Measurements from ENCODE around the gene PALMD.

Gene PALMD

GRCh38 chr1:99642053-99642452 is 3.9 kb upstream of the PALMD start:
- no peak for TF ChIP-seq CTCF (IDR thresholded peaks at IDR 0.05; ENCODE audit: borderline replicate concordance, insufficient read depth, low read depth, low read length)
- H3K4me3 ChIP-seq (ENCODE audit: low read depth, low read length), result no peak overlapping the region

- no peak overlapping the region for H3K4me3 ChIP-seq (ENCODE audit: low read depth, low read length)
- no peak for TF ChIP-seq CTCF (IDR thresholded peaks at IDR 0.05; ENCODE audit: borderline replicate concordance, insufficient read depth, low read depth, low read length)
These were observed 2.7 kb upstream of the PALMD start for GRCh38 chr1:99643021-99643779.

GRCh38 chr1:99644279-99645004 is 1.5 kb upstream of the PALMD start:
- H3K4me3 ChIP-seq (ENCODE audit: low read depth, low read length), result no peak overlapping the region
- no peak for TF ChIP-seq CTCF (IDR thresholded peaks at IDR 0.05; ENCODE audit: borderline replicate concordance, insufficient read depth, low read depth, low read length)

- H3K4me3 ChIP-seq (ENCODE audit: low read depth, low read length), result no peak overlapping the region
- no peak for TF ChIP-seq CTCF (IDR thresholded peaks at IDR 0.05; ENCODE audit: borderline replicate concordance, insufficient read depth, low read depth, low read length)
These were observed 710 bp upstream of the PALMD start for GRCh38 chr1:99645203-99645602.

- H3K4me3 ChIP-seq (ENCODE audit: low read depth, low read length), result no peak overlapping the region
- no peak for TF ChIP-seq CTCF (IDR thresholded peaks at IDR 0.05; ENCODE audit: borderline replicate concordance, insufficient read depth, low read depth, low read length)
These were observed 955 bp downstream of the PALMD start for GRCh38 chr1:99646868-99647267.

GRCh38 chr1:99647490-99647889 is 1.6 kb downstream of the PALMD start:
- no peak overlapping the region for H3K4me3 ChIP-seq (ENCODE audit: low read depth, low read length)
- TF ChIP-seq CTCF (IDR thresholded peaks at IDR 0.05; ENCODE audit: borderline replicate concordance, insufficient read depth, low read depth, low read length), result no peak

- no peak overlapping the region for H3K4me3 ChIP-seq (ENCODE audit: low read depth, low read length)
- TF ChIP-seq CTCF (IDR thresholded peaks at IDR 0.05; ENCODE audit: borderline replicate concordance, insufficient read depth, low read depth, low read length), result no peak
These were observed 2.2 kb downstream of the PALMD start for GRCh38 chr1:99648107-99648506.

Measured in GM12875 (cell line).